GM21529 (cell line): Measurements from ENCODE around the gene MSL1.

Experiments used
- ATAC-seq: cut with Tn5 transposase; IDR thresholded peaks from one replicate; pipeline ENCODE4 v1.9.1; 2021; ENCODE audit not compliant: unreplicated experiment

MSL1 gene, protein sequence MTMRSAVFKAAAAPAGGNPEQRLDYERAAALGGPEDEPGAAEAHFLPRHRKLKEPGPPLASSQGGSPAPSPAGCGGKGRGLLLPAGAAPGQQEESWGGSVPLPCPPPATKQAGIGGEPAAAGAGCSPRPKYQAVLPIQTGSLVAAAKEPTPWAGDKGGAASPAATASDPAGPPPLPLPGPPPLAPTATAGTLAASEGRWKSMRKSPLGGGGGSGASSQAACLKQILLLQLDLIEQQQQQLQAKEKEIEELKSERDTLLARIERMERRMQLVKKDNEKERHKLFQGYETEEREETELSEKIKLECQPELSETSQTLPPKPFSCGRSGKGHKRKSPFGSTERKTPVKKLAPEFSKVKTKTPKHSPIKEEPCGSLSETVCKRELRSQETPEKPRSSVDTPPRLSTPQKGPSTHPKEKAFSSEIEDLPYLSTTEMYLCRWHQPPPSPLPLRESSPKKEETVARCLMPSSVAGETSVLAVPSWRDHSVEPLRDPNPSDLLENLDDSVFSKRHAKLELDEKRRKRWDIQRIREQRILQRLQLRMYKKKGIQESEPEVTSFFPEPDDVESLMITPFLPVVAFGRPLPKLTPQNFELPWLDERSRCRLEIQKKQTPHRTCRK

DNA sequence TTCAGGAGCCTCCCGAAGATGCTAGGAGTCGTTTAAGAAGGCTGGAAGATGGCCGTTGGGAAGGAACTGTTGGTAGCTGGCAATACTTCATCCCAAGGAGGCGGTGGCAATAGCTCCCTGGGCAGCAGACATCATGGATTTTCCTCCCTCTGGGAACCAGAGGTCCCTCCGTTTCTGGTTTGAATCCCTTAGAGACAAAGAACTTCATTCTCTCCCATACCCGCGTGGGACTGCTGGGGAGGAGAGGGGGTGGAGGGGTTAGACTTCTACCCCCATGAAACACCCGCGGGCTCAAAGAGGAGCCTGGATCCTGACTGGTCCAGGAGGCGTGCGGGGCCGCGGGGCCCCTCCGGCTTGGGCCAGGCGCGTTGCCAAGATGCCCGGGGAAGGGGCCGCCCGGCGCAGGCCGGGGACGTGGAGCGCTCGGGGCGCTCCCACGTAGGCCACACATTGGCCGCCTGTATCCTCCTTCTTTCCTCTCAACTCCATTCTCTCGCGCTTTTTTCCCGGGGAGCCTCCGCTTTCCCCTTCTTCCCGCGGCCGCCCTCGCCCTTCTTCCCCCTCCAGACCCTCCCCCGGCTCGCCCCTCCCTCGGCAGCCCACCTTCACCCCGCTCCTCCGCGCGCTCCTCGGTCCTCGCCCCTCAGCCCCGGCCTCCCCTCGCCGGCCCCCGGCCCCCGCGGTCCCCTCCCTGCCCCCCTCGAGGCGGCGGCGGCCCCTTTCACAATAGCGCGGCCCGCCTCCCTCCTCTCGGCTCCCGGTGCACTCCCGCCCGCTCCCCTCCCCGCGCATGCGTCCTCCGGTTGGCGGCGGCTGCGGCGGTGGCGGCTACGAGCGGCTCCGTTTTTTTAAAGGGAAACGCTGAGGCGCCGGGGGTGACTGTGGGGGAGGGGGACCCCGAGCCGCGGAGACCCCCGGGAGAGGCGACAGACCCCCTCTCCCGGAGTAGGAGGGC is at the start of gene MSL1:
TSS of gene MSL1 (plus strand) at position 791 of the 955 bp plus-strand sequence. CDS start 642 bp downstream, outside the sequence.
- peak; percentile 47 for ATAC-seq

DNA sequence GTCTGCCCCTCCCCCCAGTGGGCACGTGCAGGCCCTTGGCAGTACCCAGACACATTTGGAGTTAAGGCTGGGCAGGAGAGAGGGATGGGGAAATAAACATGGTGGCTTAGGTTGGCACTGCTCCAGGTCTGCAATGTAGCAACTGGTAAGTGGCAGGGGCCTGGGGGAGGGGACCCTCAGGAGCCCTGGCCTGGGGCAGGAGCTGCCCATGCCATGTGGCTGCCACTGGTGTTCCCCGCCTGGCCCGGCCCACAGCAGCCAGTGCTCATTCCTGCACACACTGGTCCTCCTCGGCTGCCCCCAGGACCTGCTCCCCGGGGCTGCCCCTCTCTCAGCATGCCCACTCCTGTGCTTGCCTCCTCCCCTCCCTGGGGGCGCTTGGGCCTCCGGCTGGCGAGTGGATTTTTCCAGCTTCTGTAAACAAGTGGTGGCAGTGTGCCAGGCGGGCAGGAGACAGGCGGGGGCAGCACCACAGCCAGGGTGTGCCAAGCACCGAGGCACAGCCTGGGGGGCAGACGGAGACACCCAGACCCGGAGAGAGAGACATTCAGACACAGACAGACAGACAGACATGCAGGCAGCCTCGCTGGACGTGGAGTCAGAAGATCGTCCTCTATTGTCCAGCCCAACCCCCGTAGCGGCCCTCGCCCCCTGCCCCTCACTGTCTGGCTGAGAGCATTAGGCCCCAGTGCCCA is 49.6 kb upstream of the MSL1 start:
- no peak for ATAC-seq

DNA sequence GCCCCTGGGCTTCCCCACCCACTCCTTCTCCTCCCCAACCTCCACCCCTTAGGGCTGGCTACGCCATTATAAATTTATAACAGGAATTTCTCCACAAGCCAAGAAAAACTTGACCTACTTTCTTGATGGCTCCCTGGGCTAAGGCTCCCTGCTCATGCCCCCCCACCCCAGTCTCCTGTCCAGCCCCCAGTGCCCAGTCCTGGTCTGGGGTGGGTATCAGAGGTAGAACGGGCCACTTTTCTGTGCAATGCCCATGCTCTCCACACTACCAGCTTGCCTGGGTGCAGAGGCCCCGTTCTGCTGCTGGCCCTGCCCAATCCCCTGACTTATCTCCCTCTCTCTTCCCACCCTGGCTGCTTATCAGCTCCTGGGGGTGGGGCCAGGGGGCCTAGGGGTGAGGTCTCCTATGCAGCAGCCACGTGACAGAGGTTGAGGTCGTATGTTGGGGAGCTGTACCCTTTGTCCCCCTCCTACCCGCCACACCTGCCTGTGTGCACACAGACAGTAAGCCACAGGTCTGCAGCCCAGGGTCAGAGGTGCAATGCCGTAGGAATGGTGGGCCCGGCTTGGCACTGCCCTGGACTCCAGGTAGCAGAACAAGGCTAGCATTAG is 48.9 kb upstream of the MSL1 start:
- ATAC-seq = no peak

DNA sequence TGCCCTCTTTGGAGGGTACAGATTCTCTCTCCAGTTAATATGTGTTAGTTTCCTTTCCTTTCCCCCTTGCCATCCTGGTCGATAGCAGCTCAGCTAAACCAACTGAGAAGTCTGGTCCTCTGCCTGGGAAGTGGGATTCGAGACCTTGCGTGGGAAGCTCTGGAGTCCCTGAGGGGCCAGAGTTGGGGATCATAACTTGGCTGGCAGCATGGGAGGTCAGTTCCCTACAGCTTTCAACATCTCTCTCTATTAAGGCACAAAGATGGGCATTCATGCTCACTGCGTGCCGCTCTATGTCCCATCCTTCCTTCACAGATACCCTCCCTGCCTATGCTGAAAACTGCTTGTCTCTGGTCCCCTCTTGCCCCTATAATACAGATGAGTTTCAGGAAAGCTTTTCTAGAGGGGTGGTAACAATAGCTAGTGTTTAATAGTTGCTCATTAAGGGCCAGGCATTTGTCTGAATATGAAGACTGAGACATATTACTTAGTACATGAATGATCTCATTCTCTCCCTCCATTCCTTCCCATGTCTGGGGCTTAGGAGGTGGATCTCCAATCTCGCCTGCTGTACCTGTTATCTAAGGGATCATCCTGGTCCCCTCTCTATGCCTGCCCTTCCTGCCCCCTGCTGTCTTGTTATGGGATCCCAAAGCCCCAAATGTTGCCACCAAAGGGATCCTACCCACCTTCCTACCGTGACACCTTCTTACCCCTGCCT is 48.2 kb upstream of the MSL1 start:
- no peak for ATAC-seq

DNA sequence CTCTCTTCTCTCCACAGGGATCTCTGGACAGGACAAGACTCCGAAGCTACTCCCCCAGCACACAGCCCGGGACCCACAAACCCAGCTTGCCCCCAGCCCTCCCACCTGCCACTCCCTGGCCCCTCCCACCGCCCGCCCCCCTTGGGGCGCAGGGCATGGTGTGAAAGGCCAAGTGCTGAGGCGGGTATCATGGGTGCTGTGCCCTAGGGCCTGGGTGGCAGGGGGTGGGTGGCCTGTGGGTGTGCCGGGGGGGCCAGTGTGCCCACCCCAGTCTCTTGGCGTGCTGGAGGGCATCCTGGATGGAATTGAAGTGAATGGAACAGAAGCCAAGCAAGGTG is 47.6 kb upstream of the MSL1 start:
- ATAC-seq = no peak

DNA sequence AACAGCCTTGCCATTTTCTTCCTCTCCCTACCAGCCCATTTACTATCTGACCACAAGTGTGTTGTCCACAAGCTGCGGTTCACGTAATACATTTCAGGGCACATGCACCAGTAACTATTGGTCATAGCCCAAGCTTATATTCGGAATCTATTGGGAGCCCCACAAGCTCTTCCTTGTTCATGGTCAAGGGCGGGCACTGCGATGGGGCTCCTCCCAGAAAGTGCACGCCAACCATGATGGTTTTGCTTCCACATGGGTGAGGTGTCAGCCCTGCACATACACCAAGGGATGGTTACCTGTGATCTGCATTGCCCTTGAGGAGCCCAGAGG is 46.9 kb upstream of the MSL1 start:
- ATAC-seq = no peak

DNA sequence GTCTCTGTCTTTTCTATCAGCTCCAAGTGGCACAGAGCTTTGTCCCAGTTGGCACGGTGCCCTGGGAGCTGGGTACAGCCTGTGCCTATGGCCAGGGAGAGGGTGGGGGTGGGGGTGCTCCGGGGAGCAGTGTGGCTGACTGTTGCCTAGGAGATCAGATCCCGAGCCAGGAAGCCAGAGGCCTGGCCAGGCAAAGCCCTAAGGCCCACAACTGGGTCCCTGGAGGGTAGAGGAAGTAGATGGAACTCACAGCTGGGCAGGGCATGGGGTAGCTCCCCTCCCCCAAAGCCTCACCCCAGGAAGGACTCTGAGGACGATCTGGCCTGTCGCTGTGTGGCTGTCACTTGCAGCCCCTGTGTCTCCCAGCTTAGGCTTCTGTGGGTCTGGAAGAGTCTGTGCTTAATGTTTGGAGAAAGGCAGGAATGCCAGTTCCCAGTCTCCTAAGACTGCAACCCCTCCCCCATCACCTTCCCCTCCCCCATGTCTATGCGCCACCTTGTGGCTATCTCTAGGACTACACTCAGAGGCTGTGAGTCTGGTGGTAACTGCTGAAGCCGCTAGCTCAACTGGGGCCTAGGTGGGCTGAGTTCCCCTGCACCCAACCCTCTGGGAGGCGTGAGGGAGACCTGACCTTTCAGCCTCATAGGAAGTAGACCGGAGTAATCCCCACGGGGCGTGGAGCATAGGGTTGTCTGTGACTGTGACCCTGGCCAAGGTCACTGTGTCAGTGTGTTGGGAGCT is 46.4 kb upstream of the MSL1 start:
- no peak for ATAC-seq

DNA sequence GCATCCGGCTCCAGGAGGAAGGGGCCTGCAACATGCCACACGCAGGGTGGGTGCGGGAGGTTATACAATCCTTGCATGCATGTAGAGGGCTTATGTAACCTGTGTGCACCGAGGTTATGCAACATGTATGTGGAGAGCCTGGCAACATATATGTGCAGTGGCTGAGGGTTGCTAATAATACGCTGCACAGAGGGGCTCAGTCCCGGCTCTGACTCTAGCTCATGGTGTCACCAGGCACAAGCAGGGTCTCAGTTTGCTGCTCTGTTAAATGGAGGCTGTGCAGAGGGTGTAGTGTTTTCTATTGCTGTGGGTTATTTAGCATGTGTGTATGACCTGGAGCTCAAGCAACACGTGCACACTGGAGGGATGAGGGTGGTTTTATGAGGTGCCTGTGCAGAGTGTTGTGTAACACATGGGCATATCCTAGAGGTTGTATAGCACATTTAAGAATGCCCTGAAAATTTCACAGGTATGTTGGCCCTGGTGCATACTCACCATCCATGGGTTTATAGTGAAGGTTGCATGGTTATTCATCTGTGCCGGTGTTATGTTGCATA is 45.8 kb upstream of the MSL1 start:
- no peak for ATAC-seq

DNA sequence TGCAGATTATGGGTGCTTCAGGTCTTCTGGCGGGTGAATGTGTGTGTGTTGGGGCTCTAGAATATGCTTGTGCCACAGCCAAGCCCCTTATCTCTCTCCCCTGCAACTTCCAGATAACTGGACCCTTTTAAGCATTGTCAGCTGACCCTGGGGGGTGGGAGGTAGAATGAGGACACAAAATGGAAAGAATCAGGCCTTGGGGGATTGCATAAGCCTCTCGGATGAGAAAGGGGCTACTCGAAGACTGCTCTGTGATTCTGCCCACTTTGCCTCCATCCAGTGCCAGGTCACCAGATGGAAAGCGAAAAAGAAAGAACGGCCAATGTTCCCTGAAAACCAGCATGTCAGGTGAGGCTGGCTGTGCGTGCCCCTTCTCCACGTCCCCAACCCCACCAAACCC is 45.2 kb upstream of the MSL1 start:
- ATAC-seq = no peak

DNA sequence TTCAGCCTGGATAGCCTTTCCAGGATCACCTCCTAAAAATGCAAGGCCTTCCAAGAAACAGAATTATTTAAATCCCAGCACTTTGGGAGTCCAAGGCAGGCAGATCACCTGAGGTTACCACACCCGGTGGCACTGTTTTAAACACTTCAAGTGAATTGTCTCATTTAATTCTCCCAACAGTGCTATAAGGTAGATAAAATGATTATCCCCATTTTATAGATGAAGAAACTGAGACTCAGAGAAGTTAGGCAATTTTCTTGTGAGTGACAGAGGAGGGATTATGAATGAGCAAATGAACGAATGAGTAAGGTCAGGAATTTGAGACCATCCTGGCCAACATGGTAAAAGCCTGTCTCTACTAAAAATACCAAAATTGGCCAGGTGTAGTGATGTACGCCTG is 42.2 kb upstream of the MSL1 start:
- no peak for ATAC-seq

DNA sequence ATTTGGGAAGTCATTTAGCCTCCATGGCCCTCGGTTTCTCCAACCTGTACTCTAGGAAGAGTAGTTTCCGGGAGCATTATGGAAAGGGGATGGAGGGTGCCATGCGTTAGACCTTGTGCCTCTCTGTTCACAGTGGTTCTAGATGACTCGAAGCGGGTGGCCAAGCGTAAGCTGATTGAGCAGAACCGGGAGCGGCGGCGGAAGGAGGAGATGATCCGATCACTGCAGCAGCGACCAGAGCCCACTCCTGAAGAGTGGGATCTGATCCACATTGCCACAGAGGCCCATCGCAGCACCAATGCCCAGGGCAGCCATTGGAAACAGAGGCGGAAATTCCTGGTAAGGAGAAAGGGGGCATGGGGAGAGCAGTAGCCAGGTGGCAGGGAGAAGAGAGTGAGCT is 37.3 kb upstream of the MSL1 start:
- no peak for ATAC-seq

DNA sequence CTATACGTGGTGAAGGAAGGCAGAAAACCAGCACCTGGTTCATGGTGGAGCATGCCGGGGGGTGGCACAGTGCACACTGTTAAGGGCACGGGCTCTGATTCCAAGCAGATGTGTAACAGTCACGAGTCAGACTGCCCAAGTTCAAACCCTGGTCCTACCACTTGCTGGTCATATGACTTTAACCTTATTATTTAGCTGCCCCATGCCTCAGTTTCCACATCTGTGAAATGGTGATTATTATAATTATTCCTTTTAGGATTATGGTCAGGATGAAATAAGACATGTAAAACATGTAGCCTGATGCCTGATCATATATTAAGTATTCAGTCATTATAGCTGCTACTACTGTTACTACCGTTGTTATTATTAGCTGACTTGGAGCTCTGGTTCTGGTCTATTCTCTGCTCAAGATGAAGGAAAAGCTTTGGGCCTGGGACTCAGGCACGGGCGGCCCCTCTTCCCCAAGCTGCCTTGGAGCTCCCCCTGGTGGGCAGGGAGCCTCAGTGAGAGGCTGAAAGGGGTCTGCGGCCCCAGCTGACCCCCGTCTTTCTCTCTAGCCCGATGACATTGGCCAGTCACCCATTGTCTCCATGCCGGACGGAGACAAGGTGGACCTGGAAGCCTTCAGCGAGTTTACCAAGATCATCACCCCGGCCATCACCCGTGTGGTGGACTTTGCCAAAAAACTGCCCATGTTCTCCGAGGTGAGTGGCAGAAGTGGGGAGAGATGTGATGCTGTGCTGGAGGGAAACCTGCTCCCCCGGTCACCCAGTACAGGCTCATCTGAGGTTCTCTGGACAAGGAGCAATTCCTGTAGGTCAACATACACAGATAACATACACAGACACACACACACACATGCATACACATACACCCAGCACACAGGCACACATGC is 35.4 kb upstream of the MSL1 start:
- ATAC-seq = no peak

DNA sequence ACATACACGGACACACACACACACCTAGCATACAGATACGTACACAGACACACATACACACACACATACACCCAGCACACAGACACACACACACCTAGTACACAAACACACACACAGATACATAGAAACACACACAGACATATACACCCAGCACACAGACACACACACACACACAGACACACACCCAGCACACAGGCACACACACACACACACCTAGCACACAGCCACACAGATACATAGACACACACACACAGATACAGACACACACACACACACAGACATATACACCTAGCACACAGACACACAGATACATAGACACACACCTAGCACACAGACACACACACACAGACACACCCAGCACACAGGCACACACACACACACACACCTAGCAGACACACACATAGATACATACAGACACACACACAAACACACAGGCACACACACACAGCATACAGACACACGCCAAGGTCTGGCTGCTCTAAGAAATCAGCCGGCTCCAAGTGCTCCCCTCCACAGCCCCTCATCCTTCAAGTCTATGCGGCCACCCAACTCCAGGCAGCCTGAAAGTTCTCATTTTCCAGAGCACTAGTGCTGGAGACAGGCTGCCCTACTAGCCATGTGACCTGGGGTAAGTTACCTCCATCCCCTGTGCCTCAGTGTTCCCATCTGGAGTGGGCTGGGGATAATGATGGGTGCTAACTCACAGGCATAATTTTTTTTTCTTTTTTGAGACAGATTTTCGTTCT is 34.5 kb upstream of the MSL1 start:
- no peak for ATAC-seq

DNA sequence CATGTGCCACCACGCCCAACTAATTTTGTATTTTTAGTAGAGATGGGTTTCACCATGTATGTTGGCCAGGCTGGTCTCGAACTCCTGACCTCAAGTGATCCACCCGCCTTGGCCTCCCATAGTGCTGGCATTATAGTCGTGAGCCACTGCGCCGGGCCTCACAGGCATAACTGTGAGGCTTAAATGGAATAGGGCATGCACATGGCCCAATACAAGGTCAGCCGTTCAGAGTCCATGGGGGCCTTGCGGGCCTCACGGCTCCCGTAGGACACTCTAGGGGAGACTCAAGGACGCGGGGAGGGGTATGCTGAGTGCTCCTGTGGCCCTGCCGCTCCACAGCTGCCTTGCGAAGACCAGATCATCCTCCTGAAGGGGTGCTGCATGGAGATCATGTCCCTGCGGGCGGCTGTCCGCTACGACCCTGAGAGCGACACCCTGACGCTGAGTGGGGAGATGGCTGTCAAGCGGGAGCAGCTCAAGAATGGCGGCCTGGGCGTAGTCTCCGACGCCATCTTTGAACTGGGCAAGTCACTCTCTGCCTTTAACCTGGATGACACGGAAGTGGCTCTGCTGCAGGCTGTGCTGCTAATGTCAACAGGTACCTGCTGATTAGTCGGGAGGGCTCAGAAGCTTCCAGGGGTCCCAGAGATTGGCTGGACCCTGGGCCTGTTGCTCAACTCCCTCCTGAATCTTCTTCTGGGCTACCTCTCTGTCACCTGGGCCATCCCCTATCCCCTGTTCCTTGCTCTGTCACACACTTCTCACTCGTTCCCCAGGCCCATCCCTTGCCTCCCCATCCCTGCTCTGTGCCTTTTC is 33.7 kb upstream of the MSL1 start:
- ATAC-seq = no peak

DNA sequence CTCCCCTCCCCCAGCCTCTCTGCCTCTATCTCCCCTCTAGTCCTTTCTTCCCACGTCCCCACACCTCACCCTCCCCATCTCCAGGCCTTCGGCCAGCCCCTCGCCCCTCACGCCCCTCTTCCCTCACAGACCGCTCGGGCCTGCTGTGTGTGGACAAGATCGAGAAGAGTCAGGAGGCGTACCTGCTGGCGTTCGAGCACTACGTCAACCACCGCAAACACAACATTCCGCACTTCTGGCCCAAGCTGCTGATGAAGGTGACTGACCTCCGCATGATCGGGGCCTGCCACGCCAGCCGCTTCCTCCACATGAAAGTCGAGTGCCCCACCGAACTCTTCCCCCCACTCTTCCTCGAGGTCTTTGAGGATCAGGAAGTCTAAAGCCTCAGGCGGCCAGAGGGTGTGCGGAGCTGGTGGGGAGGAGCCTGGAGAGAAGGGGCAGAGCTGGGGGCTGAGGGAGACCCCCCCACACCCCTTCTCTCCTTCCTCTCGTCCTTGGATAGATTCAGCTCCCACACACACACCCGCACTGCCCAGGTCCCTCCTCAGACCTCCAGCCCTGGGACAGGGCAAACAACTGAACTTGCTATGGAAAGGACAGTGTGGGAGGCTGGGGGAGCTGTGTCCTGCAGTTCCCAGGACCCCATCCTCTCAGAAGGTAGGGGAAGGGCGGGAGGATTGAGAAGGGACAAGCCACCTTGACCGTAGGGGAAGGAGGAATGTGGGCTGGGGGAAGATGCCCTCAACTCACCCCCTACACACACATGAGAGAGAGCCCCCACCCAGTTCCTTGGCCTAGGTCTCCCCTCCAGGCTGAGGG is 32.5 kb upstream of the MSL1 start:
- ATAC-seq = no peak
